ENCODE data around the gene NUDT16L1.
"Not testable (repeated sequence)": the region's sequence is repeated elsewhere in the genome, so short reads cannot be mapped to it uniquely, and the experiment has no call there.

Gene NUDT16L1

DNA sequence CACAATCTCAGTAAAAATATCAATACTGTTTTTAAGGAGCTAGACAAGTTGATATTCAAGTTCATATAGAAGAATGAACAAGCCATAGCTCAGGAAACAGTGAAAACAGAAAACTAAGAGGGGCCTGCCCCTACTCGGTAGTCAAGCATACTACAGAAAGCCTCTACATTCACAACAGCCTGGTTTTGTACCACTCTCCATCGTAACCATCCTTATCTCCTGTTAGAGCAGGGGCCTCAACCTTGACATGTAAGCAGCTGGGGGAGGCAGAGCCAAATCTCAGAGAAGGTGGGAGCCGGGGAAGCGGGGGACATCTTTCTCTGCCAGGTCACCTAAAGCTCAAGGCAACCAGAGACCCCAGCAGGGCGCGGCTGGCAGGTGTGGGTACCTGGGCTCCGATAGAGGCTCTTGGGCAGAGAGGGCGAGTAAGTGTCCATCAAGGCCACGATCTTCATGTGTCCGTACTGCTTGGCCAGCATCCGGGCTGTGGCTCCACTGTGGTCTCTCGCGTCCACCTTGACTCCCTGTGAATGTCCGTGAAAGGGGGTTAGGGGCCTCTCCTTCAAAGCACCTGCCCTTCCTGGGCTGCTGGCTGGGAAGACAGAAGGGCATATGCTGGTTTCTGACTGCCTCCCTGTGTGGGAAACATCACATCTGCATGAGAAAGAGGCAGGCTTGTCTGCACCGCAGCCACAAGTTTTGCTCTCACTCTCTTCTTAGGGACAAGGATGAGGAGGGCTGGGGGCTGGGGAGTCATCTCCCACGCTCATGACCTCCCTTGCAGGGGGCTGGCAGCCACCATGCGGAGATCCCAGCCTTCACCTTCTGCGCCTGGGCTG lies 20.5 kb downstream of the NUDT16L1 start:
- in situ Hi-C loops (cut with MboI; ENCODE audit: low sequenced_read_pairs) = no loop called here

GRCh38 chr16:4714996-4715395 lies 21.6 kb downstream of the NUDT16L1 start:
- in situ Hi-C loops (cut with MboI; ENCODE audit: low sequenced_read_pairs) = no loop called here

DNA sequence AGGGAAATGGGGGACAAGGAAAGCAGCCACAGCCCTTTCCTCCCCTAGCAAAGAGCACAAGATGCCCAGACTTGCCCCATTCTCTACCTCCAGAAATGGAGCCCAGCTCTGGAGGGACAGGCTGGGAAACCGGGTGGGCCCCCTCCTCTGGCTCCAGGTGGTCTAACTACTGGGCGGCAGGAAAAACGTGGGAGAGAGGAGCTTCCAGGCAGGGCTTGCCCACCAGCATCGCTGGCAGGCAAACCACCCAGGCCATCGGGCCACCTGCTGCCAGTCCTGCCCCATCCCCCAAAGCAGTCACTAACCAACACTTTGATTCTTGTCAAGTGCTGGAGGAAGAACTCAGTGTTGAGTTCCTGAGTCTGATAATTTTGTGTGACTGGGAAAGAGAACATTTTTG lies 25.1 kb downstream of the NUDT16L1 start:
- in situ Hi-C loops (cut with MboI; ENCODE audit: low sequenced_read_pairs) = no loop called here

- in situ Hi-C loops (cut with MboI; ENCODE audit: low sequenced_read_pairs) = no loop called here
Measured at GRCh38 chr16:4723071-4723767, 29.9 kb downstream of the NUDT16L1 start.

GRCh38 chr16:4724661-4725270 lies 31.4 kb downstream of the NUDT16L1 start:
- in situ Hi-C loops (cut with MboI; ENCODE audit: low sequenced_read_pairs) = no loop called here

- in situ Hi-C loops (cut with MboI; ENCODE audit: low sequenced_read_pairs) = no loop called here
Measured at GRCh38 chr16:4726616-4727015, 33.3 kb downstream of the NUDT16L1 start.

- in situ Hi-C loops (cut with MboI; ENCODE audit: low sequenced_read_pairs) = no loop called here
Measured at GRCh38 chr16:4728676-4729075, 35.3 kb downstream of the NUDT16L1 start.

DNA sequence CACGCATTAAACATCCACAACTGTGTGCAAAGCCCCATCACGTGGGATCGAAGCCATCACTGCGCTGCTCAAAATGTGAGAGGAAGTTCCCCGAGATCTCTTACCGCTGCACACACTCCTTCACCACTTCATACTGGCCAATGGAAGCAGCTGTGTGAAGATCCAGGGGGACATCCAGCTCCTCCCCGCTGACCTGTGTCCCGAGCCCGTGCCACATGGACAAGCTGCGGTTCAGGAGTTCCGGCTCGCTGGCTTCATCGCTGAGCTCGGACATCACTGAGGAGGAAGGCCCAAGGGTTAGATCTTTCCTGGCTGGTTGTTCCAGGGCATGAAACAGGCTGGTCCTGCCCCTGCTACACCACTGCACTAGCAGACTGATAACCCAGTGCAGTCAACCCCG lies 36.5 kb downstream of the NUDT16L1 start:
- in situ Hi-C loops (cut with MboI; ENCODE audit: low sequenced_read_pairs) = no loop called here

DNA sequence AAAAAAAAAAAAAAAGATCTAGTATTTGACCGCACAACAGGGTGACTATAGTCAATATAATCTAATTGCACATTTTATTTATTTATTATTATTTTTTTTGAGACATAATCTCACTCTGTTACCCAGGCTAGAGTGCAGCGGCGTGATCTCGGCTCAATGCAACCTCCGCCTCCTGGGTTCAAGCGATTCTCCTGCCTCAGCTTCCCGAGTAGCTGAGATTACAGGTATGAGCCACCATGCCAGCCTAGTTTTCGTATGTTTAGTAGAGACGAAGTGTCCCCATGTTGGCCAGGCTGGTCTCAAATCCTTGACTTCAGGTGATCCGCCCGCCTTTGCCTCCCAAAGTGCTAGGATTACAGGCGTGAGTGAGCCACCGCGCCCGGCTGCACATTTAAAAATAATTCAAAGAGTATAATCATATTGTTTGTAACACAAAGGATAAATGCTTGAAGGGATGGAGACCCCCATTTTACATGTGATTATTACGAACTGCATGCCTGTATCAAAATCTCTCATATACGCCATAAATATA lies 39.9 kb downstream of the NUDT16L1 start:
- in situ Hi-C loops (cut with MboI; ENCODE audit: low sequenced_read_pairs) = no loop called here

- in situ Hi-C loops (cut with MboI; ENCODE audit: low sequenced_read_pairs) = no loop called here
Measured at GRCh38 chr16:4733747-4734062, 40.3 kb downstream of the NUDT16L1 start.

DNA sequence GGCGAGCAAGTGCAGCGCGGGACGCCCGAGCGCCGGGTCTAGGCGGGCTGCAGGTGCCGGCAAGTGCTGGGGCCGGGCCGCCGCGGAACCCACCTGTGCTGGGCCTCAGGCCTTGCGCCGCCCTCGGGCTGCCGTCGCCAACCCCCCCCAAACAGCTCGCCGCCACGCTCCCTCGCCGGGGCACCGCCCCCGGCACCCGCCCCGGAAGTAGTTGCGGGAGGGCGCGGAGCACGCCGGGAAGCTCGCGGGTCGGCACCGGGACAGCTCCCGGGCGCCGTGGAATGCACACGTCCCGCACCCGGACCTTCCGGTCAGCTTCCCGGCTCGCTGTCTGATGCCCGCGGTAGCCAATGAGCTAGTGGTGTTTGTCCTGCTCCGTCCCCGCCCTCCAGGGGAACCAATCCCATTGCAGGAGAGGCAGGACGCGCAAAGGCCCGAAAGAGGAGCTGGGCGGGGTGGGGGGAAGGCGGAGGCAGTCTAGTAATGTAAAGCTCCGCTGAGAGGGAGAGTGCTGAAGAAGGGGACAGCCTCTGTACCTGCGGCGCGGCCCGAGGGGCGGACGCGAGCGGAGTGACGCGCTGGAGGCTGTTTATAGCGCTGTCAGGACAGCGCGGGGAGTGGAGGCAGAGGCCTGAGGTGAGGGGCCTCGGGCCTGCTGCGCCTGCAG lies 40.8 kb downstream of the NUDT16L1 start, which contains the start of the genes ANKS3 and DNAAF8:
Gene ANKS3 (minus strand): TSS at position 209 of the 667 bp plus-strand sequence. CDS start 4,122 bp downstream, outside the sequence.
Gene DNAAF8 (plus strand): TSS at position 475 of the 667 bp plus-strand sequence. CDS start 1,978 bp downstream, outside the sequence.
- in situ Hi-C loops (cut with MboI; ENCODE audit: low sequenced_read_pairs) = no loop called here

GRCh38 chr16:4734730-4735535 lies 41.6 kb downstream of the NUDT16L1 start:
- in situ Hi-C loops (cut with MboI; ENCODE audit: low sequenced_read_pairs) = no loop called here

- in situ Hi-C loops (cut with MboI; ENCODE audit: low sequenced_read_pairs) = no loop called here
Measured at GRCh38 chr16:4736546-4736945, 43.2 kb downstream of the NUDT16L1 start.

DNA sequence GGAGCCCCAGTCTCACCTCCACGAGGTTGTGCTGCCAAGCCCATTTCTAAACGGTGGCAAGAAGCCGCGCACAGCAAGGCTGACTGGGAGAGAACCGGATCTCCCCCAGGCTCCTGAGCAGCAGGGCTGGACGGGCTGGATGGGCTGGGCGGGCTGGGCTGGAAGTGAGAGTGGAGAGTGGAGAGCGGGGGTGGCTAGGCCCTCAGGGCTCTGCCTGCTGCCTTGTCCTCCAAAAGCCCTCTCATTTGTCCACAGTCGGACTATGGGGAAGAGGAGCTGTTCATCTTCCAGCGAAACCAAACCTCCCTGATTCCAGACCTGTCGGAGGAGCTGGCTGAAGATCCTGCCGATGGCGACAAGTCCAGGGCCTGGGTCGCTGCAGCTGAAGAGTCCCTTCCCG lies 44.2 kb downstream of the NUDT16L1 start:
- in situ Hi-C loops (cut with MboI; ENCODE audit: low sequenced_read_pairs) = no loop called here

- in situ Hi-C loops (cut with MboI; ENCODE audit: low sequenced_read_pairs) = not testable (repeated sequence)
Measured at GRCh38 chr16:4738370-4738769, 45.0 kb downstream of the NUDT16L1 start.

DNA sequence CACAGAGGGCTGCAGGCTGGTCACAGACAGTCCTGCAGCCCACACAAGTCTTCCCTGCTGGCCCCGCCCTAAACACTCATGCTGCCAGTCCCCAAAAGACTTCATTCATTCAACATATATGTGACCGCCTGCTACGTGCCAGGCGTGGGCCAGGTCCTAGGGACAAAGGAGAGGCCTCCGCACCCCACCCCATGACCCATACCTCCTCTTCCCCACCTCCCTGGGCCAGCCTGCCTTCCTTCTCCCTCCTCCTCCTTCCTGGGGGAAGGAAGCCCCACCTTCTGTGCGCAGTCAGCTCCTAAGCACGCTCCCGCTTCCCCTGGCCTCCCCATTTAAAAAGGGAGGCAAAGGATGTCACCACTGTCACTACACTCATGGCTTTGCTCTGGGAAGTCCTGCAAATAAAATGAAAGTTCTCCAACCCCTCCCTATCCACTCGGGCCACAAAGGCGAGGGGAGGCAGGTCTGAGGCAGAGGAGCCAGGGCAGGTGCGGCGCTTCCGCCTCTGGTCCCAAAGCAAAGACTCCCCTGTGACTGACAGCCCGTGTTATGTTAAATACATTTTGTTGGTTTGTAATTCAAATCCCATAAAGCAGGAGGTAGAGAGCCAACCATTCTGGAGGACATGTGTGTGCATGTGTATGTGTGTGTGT lies 50.0 kb downstream of the NUDT16L1 start:
- in situ Hi-C loops (cut with MboI; ENCODE audit: low sequenced_read_pairs) = no loop called here

GRCh38 chr16:4744555-4745273 lies 51.4 kb downstream of the NUDT16L1 start:
- in situ Hi-C loops (cut with MboI; ENCODE audit: low sequenced_read_pairs) = no loop called here

DNA sequence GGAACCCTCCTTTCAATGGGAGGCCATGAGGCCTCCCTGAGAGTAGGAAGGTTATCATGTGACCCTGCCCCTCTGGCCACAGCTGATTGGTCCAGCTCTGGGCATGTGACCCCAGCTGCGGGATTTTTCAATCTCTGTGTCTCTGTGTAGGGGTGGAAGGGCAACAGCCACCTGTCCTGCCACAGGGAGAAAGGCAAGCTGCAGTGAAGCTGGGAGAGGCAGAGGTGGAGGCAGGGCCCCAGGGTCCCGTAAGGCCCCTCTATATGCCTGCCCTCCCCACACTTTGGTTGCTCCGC lies 51.9 kb downstream of the NUDT16L1 start:
- in situ Hi-C loops (cut with MboI; ENCODE audit: low sequenced_read_pairs) = no loop called here

Measured in HL-60/S4 treated with phorbol 12-myristate 13-acetate at 8.2 ng/mL for 4 days and 3 days (cell line).